GM12865 (cell line): ENCODE data around the gene SLC25A15.
"Not testable (repeated sequence)": the region's sequence is repeated elsewhere in the genome, so short reads cannot be mapped to it uniquely, and the experiment has no call there.

ENCODE experiments used
- DNase-seq: peaks from one replicate; pipeline ENCODE4 v3.0.0; 2010; ENCODE audit warnings: low read depth
- H3K4me3 ChIP-seq: 2 replicates; pipeline ENCODE4 v1.5.1; 2011; ENCODE audit warnings: mild to moderate bottlenecking, low read depth, low read length, control low read depth
- CTCF ChIP-seq: IDR thresholded peaks from 2 replicates; pipeline ENCODE4 v1.5.1; 2011; ENCODE audit warnings: low read length, control low read depth, low read depth, inconsistent platforms; ENCODE audit not compliant: insufficient read depth; ENCODE audit errors: missing control alignments

Gene SLC25A15

GRCh38 chr13:40780822-40781401 is 8.5 kb upstream of the SLC25A15 start:
- no peak overlapping the region for H3K4me3 ChIP-seq
- no peak for DNase-seq
- TF ChIP-seq CTCF = no peak

DNA sequence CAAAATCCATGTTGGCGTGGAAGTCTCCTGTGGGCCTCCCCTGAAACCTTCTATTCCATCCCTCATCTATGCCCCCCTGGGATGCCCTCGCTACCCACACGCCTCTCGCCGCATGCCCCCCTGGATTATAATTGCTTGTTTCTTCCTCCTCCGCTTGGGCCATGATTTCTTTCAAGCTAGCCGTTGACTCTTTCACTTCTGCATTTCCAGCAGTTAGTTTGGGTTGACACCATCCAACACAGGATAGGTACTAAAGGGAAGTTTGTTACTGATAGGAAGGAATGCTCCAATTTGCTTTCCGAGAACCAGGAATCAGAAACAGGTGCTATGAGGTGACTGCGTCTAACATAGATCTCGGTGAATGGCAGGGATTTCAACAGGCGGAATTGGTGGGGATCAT is 7.7 kb upstream of the SLC25A15 start:
- no peak for DNase-seq

DNA sequence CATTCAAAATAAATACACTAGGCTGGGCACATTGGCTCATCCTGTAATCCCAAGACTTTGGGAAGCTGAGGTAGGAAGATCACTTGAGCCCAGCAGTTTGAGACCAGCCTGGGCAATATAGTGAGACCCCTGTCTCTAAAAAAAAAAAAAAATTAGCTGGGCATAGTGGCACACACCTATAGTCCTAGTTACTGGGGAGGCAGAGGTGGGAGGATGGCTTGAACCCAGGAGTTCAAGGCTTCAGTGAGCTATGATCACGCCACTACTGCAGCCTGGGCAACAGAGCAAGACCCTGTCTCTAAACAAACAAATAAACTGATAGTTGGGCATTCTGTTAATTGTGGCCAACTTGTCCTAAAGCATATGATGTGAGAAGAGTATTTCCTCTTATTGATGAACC is 6.4 kb upstream of the SLC25A15 start:
- DNase-seq, H3K4me3 ChIP-seq: not testable (repeated sequence)

More for the DNA sequence above, 7.7 kb upstream of the SLC25A15 start:
- no peak overlapping the region for H3K4me3 ChIP-seq
- TF ChIP-seq CTCF = no peak

GRCh38 chr13:40784540-40784939 is 4.9 kb upstream of the SLC25A15 start:
- no peak for DNase-seq
- no peak overlapping the region for H3K4me3 ChIP-seq
- no peak for TF ChIP-seq CTCF

- DNase-seq = no peak
- no peak overlapping the region for H3K4me3 ChIP-seq
- TF ChIP-seq CTCF = no peak
These were observed 2.8 kb upstream of the SLC25A15 start for GRCh38 chr13:40786568-40786996.

- no peak for TF ChIP-seq CTCF
- no peak overlapping the region for H3K4me3 ChIP-seq
- DNase-seq = no peak
These were observed 2.3 kb upstream of the SLC25A15 start for GRCh38 chr13:40787062-40787461.

DNA sequence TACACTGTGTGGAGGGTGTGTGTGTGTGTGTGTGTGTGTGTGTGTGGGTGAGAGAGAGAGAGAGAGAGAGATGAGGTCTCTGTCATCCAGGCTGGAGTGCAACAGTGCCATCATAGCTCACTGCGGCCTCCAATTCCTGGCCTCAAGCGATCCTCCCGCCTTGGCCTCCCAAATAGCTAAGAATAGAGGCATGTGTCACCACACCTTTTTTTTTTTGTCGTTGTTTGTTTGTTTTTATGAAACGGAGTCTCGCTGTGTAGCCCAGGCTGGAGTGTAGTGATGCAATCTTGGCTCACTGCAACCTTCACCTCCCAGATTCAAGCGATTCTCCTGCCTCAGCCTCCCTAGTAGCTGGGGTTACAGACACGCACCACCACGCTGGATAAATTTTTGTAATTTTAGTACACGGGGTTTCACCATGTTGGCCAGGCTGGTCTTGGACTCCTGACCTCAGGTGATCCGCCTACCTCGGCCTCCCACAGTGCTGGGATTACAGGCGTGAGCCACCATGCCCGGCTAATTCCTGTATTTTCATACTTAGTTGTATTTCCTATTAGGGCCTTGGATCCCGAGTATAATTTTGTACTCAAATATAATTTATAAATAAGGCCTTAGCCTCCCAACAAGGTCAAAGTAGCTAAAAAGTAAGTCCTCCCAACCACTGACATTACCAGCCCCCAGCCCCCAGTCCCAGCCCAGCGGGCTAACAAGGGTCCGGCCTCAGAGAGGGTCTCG is 704 bp upstream of the SLC25A15 start:
- H3K4me3 ChIP-seq = peak overlapping the region; percentile 92

DNA sequence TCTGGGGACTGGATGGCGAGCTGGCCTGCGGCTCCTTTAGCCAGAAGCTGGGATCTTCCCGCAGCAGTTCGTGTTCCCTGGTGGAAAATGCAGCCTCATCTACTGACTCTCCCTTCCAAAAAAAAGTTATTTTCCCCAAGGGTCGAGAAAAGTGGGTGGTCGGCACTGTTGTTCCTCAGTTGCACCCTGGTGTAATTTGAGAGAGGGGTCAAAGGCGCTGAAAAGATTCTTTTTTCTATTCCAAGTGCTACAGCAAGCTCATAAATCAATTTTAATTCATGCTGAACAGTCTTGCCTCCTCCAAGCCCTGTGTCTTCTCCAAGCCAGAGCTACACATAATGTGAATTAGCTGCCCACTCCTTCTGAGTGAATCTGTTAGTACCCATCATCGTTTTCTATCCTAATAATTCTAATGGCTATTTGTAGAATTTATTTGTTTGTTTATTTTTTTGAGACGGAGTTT is 774 bp downstream of the SLC25A15 start:
- no peak for DNase-seq
- peak overlapping the region; percentile 92 for H3K4me3 ChIP-seq
- TF ChIP-seq CTCF = no peak

More for the DNA sequence above, 704 bp upstream of the SLC25A15 start:
- not testable (repeated sequence) for DNase-seq
